BE2C (cell line): ENCODE results near the gene SRP54.

Experiments used
- DNase-seq: peaks from one replicate; pipeline ENCODE4 v3.0.0-alpha.2; 2020
- H3K27me3 ChIP-seq: fragments of 250-450 bp; sonication (Bioruptor Pico); 2 replicates; pipeline ENCODE4 v1.5.1; 2020; ENCODE audit warnings: mild to moderate bottlenecking
- H3K36me3 ChIP-seq: fragments of 250-450 bp; sonication (Bioruptor Pico); 2 replicates; pipeline ENCODE4 v1.5.1; 2020; ENCODE audit warnings: mild to moderate bottlenecking
- H3K4me1 ChIP-seq: fragments of 250-450 bp; sonication (Bioruptor Pico); 2 replicates; pipeline ENCODE4 v1.5.1; 2020
- H3K4me3 ChIP-seq: 2 replicates; pipeline ENCODE4 v1.5.1; 2011; ENCODE audit warnings: low read depth, low read length
- H3K9me3 ChIP-seq: fragments of 250-450 bp; sonication (Bioruptor Pico); 2 replicates; pipeline ENCODE4 v1.5.1; 2020
- CTCF ChIP-seq: IDR thresholded peaks from 2 replicates; pipeline ENCODE4 v1.5.1; 2012; ENCODE audit warnings: mild to moderate bottlenecking, low read depth, low read length

The SRP54 gene

DNA sequence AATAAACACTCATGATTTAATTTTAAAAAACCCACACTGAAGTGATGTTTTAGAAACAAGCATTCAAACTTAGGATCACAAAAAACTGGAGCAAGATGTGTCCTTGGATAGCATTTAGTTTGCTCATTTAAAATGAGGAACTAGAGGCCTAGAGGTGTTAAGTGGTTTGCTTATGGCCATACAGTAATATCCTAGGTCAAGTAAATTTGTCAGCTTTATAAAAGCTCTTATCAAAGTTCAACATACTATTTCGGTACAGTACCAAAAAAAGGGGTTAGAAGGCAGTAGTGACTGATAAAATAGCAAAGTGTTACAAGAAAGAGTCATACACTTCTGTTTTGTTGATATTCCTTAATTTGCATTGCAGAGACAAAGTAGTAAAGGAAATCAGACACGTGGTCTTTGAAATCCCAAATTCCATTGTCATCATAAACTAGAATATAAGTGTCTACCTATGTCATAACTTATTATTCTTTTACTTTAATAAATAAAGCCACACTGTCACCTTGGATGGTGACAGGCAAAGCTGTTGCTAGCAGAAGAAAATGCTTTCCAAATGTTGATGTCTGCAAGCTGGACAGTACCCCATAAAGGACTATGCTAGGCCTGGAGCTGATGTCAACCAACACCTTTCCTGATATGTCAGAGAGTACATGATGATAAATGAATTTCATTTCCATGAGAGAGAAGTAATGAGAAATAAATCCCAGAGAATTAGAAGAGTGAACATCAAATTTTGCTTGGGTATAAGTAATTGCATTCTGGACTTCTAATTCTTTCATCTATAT is 17.6 kb upstream of the SRP54 start:
- Histone ChIP-seq H3K36me3 (peaks cover 20% of the 10 kb centered on the region), H3K27me3 (no peaks in the 10 kb centered on the region; the same call in 1 of the 2 replicates), H3K9me3 (no peaks in the 10 kb centered on the region), H3K4me3 (no peak overlapping the region), H3K4me1 (no peaks in the 10 kb centered on the region)
- DNase-seq: no peak
- no peak for TF ChIP-seq CTCF

- no peaks in the 10 kb centered on the region; the same call in 1 of the 2 replicates for H3K27me3 ChIP-seq
- no peak for DNase-seq
- TF ChIP-seq CTCF: no peak
- peaks cover 20% of the 10 kb centered on the region for H3K36me3 ChIP-seq
- no peaks in the 10 kb centered on the region for H3K4me1 ChIP-seq
- H3K9me3 ChIP-seq: no peaks in the 10 kb centered on the region
- no peak overlapping the region for H3K4me3 ChIP-seq
These were observed 16.9 kb upstream of the SRP54 start for GRCh38 chr14:34965912-34966311.

DNA sequence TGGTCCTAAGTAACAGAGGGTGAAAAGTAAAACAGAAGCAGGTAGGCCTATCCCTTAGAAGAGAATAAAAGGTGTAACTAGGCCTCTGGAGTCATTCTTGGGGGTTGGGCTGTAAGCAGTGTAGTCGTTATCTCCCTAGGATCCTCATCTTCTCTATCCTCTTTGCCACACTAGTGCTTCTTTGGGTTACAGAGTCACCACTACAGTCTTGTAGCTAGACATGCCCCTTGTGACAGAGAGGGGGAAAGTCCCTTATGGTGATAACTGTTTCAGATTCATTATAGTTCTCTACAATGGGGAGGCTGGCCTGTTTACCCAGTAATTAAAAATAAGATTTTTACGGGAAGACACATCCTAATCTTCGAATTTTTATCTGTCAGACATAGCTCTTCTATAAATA is 16.4 kb upstream of the SRP54 start:
- no peaks in the 10 kb centered on the region for H3K4me1 ChIP-seq
- no peak for DNase-seq
- H3K36me3 ChIP-seq: peaks cover 20% of the 10 kb centered on the region
- no peak overlapping the region for H3K4me3 ChIP-seq
- no peak for TF ChIP-seq CTCF
- H3K9me3 ChIP-seq: no peaks in the 10 kb centered on the region
- no peaks in the 10 kb centered on the region; the same call in 1 of the 2 replicates for H3K27me3 ChIP-seq

- Histone ChIP-seq H3K4me3 (no peak overlapping the region), H3K9me3 (no peaks in the 10 kb centered on the region), H3K4me1 (no peaks in the 10 kb centered on the region), H3K27me3 (no peaks in the 10 kb centered on the region; the same call in 1 of the 2 replicates), H3K36me3 (peaks cover 8% of the 10 kb centered on the region)
- no peak for TF ChIP-seq CTCF
- DNase-seq: no peak
These were observed 12.1 kb upstream of the SRP54 start for GRCh38 chr14:34970665-34971064.

- H3K4me3 ChIP-seq: no peak overlapping the region
- H3K4me1 ChIP-seq: no peaks in the 10 kb centered on the region
- no peak for TF ChIP-seq CTCF
- no peaks in the 10 kb centered on the region; the same call in 1 of the 2 replicates for H3K27me3 ChIP-seq
- H3K36me3 ChIP-seq: peaks cover 8% of the 10 kb centered on the region
- no peak for DNase-seq
- no peaks in the 10 kb centered on the region for H3K9me3 ChIP-seq
These were observed 11.4 kb upstream of the SRP54 start for GRCh38 chr14:34971381-34971780.

DNA sequence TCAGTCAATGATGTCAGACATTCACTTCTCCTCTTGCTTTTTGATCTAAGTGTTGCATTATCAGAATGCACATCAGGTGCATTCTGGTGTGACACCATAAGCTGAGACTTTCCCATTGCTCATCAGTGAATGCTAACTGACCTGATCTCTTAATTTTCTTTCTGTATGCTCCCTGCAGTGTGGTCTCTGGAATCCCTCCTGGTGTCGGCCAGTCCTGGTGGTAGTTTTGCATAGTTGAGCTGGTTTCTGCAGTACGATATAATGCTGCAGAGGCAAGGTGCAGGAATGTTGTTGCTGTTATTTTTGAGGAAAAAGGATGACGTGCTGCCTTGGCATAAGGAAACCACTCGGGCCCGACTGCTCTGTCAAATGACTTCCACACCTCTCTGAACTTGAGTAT is 11.0 kb upstream of the SRP54 start:
- H3K9me3 ChIP-seq: no peaks in the 10 kb centered on the region
- no peak overlapping the region for H3K4me3 ChIP-seq
- no peaks in the 10 kb centered on the region for H3K4me1 ChIP-seq
- peaks cover 8% of the 10 kb centered on the region for H3K36me3 ChIP-seq
- no peaks in the 10 kb centered on the region; the same call in 1 of the 2 replicates for H3K27me3 ChIP-seq
- DNase-seq: no peak
- TF ChIP-seq CTCF: no peak
